HG03558 (cell line): ENCODE data around the gene CCIN.
A peak's percentile ranks its signal among the peaks of the same experiment; 100 is the strongest.

Source experiments
- ATAC-seq: cut with Tn5 transposase; IDR thresholded peaks from one replicate; pipeline ENCODE4 v1.9.1; 2021; ENCODE audit warnings: moderate number of reproducible peaks; ENCODE audit not compliant: unreplicated experiment; ENCODE audit errors: extremely low read depth

The CCIN gene

DNA sequence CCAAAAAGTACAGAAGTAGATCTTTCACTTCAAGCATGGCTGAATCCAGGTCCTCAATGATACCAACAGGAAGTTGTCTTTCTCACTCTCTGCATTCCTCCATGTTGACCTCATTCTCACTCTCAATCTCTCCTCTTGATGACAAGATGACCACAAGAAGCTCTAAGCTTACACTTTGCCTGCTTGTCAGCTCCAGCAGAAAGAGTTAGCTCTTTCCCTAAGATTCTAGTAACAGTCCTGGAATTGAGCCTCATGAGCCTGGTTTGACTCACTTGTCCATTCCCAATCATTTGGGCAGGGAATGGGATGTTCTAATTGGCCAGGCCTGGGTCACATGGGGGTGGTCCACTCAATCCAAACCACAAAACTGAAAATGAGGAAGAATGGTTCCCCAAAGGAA is 18.2 kb downstream of the CCIN start:
- no peak for ATAC-seq

DNA sequence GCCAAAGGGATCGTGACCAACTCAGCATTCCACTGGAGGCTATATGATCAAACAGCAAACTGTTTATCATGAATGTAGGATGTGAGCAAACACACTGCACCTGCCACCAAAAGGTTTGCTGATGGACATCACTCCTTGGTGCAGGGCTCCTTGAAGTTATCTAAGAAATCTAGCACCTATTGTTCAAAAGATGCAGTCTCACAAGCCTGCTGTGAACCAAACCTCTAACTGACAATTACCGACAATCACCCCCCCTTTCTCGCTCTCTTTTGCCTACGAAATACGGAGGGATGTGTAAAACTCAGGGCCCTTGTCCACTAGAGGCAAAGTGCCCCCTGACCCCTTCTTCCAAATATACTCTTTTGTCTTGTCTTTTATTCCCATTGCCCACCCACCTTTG is 19.0 kb downstream of the CCIN start:
- no peak for ATAC-seq

DNA sequence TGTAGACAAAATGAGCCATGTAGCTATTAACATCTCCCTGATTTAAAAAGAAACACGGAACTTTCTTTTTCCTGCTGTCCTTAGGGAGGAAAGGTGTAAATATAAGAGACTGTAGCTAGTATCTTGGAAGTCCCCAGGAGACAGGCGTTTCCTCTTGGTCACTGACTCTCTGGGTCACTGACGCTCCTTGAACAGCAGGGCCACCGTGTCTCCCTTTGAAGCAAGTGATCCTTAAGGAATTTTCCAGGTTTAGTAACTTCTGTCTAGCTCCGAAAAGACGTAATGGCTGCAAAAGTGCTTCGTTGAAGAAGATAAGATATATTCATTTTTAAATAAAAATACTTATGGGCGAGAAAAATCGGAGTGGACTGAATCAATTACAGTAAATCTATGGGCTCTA is 20.8 kb downstream of the CCIN start:
- ATAC-seq = no peak

DNA sequence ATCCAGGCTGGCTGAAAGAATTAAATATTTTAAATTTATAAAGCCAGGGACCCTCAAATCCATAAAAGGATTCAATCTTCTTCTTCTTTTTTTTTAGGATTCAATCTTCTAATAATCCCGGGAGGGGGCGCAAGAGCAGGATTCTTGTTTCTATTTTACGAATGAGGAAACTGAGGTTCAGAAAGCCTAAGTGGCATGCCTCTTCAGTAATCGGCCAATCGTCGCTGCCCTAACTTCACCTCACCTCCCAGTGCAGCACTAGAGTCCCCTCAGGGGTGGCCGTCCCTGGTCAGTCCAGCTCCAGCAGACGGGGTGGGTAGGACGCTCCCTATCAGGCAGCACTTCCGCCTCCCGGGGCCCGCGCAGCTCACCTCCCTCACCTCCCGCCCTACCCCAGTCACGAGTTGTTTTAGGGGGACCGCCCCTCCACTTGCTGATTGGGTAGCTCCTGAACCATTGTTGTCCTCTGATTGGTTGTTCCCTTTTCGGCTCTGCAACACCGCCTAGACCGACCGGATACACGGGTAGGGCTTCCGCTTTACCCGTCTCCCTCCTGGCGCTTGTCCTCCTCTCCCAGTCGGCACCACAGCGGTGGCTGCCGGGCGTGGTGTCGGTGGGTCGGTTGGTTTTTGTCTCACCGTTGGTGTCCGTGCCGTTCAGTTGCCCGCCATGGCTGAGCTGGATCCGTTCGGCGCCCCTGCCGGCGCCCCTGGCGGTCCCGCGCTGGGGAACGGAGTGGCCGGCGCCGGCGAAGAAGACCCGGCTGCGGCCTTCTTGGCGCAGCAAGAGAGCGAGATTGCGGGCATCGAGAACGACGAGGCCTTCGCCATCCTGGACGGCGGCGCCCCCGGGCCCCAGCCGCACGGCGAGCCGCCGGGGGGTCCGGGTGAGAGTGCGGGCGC is 21.5 kb downstream of the CCIN start, which contains the start of gene CLTA:
Gene CLTA (plus strand): TSS at position 534 of the 902 bp plus-strand sequence. CDS start 136 bp downstream, at position 670.
- ATAC-seq = peak; percentile 93

DNA sequence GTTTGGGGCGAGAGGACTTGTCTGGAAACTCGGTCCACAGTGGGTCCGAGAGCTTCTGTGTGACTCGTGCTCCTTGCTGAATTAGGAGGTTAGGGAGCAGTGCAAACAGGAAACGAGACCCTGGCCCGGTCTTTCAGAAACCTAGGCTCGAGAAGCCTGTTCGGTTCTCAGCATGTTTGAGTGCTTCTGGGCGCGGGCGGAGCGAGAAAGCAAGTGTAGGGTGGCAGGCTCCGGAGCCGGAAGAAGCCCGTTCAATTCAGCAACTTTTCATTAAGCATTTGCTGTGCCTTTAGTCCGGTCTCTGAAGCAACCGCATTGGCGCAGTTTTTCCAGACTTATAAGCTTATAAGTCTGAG is 22.1 kb downstream of the CCIN start:
- no peak for ATAC-seq

DNA sequence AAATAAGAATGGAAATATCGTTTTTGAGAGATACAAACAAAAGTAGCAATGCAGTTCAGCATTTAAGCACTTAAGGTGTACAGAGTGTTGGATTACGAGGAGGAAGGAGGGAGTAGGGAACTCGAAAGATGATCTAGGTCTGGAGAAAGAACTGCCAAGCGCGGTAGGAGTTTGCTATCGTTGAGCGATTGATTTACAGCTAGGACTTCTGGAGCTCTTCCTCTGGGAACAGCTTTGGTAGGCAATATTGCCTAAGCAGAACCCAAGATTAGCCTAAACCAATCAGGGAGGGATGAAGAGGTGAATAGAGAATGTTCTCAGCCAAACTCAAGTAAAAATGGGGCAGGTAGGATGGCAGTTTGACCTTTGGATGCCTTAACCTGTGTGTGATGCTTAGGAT is 22.5 kb downstream of the CCIN start:
- no peak for ATAC-seq

DNA sequence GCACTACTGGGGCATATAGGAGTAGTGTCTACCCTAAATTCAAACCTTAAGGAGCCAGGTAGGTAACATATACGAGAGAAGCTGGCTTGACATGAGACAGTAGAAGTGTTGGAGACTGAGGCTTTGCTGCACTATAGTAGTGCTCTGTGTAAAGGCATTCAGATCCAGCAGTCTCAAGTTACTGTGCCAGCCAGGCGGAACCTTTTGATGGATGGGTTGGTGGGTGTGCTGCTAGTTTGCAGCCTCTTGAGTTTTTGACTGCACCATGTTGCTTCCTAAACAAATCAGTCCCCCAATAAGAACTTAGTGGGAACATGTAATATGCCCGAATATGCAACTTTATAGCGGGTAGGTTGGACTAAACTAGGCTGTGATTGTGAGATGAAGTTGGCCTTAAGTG is 23.0 kb downstream of the CCIN start:
- no peak for ATAC-seq

DNA sequence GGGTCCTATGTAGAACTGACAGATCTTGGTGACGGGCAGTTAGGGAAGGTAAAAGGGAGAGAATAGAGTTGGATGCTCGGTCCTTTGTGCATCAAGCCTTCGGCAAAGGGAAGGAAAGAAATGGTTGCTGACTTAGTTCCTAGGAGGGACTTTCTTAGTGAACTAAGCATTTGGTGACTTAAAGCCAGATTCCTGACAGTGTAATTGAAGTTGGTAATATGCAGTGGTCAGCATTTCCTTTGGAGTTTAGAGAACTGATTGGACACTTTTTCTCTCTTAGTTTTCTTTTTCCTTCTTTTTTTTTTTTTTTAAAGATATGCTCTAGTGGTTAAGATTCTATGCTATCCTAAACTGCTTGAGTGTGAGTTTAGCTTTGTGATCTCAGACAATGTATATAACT is 23.8 kb downstream of the CCIN start:
- ATAC-seq = no peak

DNA sequence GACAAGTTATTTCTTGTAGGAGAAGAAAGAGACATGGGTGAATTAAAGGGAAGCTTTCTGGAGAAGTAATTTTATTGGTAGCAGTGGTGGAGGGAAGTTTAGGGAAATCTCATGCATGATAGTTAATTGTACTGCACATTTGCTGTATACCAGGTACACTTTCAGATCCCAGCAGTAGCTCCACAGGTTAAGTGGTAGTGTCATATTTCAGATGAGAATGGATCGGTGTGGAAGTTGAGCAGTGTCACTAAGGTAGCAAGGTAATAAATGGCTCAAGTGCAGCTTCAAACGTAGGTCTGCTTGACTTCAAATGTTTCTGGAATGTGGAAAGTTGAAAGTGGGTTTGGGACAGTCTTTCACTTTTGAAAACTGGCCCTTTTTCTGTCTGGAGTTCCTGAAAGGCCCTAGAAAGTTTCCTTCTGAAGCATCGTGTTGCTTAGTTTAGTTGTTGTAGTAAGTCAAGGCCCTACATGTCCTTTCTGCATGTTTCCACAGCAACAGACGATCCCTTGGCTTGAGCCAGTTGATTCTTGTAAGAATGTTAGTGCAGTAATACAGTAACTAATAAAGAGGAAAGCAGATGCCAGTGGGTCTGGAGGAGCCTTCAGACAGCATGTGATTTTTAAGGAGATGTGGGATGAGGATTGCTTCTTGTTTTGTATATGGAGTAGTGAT is 25.3 kb downstream of the CCIN start:
- no peak for ATAC-seq

DNA sequence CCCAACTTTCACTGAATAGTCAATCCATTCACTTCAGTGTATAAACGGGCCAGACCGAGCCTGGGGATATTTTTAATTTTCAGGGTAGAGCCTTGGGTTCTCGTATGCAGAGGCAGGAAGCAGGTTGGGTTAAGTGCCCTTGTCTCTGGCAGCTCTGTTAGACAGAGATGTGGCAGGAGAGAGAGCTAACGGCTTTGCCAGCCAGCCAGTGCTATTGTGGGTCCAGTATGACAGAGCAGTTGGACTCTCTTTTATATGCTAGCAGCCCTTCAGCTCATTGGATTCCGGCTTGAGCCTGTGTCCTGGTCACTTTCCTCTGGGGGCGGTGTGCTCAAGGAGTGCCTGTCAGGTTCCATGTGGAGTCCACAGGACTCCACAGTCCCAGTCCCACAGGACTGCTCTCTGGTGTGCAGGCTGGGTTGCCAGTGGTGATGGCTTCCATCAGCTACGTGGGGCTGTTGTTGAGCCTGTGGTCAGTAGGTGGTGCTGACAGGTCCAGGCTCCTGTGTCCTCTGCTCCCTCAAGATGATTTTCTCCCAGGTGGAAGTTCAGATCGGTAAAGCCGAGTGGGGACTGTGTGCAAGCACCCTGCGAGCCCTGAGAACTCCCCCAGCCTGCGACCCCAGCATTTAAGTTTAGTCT is 35.8 kb downstream of the CCIN start:
- no peak for ATAC-seq

DNA sequence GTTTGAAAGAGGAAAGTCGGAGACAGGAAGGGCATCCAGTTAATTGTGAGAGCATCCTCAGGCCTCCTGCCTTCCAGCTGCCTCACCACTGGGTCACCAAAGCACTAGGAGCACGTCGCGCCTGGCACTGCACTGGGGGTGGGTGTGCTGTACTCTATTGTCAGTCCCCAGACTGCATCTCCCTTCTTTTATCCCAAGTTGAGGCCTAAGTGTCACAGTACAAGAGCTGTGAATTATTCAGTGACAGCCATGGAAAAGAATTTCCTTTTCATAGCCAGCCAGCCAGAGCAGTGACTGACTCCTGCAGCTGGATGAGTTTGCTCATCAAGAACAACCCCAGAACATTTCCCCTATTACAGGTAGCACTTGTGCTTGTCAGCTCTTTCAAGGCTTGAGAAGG is 37.8 kb downstream of the CCIN start:
- no peak for ATAC-seq

DNA sequence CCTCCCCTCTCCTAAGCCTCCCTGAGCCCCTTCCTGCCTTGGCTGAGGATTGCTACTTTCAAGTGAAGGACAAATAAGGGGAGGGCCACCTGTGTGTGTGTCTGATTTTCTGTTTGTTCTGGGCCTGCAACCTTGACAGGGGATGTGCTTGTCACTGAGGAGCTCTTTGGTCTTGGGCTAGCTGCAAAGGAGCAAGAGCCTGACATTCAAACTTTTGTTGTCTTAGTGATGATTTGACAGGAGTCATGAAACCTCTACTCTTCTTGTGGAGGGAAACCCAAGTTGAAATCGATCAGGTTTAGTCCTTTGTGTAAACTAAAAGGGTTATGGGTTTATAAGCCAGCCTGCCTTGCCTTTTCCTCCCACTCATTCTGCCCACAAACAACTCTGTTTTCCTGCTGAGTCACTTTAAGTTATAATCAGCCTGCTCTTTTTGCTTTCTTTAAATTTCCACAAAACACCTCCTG is 38.4 kb downstream of the CCIN start:
- no peak for ATAC-seq

DNA sequence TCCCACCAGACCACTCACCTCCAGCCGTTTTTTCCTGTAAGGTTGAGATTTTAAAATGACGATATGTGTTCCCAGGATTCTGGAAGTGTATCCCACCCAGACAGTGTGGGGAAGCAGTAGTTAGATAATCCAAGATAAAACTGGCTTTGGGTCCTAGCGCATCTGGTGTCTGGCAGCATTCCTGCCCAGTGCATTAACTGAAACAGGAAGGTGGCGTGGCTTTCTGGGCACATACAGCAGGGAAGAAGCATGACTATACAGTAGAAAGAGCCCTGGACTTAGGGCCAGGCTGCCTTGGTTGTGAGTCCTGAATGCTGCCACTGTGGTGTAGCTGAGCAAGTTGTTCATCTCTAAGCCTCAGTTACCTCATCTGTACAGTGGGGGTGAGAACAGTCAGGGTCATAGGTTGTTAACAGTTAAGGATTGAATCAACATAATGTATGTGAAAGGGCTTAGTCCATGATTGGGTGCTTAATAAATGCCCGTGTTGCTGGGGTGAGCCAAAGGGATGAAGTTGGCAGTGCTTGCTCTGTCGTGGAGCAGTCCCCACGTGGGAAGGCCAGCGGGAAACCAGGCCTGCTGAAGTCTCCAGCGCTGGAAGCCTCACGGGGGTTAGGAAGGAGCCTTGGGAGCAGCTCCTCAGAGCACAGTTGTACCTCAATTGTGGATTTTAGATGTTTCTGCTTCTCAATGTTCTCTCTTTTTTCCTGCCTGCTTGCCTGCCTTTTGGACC is 39.5 kb downstream of the CCIN start:
- ATAC-seq = no peak

DNA sequence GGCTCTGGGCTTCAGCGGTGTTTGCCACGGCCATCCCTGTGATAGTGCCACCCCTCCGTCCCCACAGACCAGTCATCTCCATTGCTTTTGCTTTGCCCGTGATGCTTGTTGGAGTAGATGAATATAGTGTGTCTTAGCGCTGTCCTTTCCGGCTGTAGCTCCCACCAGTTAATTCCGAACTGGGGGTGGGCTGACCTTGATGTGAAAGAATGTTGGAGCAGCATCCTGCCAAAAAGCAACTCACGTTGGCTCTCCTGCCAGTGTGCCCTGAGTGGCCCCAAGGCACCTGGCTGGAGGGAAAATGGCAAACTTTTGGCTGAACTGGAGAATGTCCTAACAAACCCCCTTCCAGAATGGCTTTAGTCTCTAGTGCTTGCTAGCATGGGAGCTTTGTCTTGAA is 41.5 kb downstream of the CCIN start:
- no peak for ATAC-seq

DNA sequence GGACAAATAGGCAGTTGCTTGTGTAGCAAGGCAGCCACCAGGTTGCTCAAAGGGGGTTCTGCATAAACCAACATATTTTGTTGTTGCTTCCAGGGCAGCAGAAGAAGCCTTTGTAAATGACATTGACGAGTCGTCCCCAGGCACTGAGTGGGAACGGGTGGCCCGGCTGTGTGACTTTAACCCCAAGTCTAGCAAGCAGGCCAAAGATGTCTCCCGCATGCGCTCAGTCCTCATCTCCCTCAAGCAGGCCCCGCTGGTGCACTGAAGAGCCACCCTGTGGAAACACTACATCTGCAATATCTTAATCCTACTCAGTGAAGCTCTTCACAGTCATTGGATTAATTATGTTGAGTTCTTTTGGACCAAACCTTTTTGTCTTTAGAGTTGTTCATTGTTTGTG is 42.3 kb downstream of the CCIN start:
- no peak for ATAC-seq

DNA sequence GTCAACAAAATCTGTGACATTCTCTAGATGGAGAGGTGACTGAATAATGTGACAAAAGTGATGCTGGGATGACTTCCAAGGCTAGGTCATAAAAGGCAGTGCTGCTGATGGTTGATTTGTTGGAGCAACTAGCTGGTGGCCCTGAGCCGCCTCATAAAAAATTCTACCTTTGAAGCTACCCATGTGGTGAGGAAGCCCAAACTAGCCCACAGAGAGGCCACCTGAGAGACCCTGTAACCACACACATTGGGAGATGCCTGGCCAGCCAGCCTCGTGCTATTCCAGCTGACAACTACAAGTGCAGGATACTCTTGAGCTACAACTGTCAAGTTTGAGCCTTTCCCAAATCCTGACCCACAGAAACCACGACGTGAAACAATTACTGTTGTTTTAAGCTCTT is 44.2 kb downstream of the CCIN start:
- ATAC-seq = no peak

DNA sequence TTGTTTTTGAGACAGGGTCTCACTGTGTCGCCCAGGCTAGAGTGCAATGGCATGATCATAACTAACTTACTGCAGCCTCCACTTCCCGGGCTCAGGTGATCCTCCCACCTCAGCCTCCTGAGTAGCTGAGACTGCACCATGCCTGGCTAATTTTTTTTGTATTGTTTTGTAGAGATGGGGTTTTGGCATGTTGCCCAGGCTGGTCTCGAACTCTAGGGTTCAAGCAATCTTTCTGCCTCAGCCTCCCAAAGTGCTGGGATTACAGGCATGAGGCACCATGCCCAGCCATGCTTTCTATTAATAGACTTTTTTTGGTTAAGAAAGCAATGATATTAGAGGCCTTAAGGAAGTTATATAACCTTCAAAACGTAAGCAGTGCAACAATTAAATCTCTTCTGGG is 44.8 kb downstream of the CCIN start:
- no peak for ATAC-seq

DNA sequence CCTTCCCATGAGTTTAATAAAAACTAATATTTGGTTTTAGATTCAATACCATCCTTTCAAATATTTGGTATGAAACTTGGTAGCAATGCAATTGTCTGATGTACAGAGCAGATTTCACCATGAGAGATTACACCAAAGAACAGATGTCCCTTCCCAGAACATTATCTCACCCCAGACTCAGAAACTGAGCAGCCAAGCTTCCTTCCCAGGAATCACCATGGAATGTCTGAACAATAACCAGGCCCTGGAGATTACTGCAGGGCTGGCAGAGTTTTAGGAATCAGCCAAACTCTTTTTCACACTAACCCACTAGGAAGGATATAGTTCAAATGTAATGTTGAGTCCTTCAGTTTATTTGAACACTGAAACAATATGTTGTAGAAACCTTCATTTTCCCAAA is 45.4 kb downstream of the CCIN start:
- no peak for ATAC-seq

DNA sequence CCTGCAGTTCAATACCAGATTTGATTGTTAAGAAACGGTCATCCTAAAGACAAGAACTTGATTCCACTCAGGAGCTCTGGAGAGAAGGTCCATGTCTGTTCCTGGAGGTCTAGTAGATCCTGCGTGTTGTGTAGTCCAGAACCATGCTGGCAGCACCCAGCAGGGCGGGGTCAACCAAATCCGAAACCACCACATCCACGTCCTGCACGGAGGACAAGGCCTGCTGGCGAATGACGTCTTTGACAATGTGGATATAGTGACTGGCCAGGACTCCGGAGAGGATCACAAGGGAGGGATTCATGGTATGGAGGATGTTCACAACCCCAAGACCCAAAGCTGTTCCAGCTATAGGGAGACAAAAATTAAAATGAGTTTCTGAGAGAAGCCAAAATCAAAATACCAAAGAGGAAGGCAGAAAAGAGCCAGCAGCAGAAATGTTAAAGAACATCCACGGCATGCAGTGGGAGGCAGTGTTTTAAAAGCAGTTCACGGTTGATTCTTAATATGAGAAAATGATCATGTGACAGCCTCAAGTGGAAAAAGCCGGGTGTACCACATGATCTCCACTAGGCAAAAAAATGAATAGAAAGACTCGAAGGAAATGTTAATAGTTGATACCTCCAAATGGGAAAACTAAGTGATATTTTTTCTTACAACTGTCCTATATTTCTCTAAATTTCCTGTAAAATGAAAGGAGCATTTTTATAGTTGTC is 48.2 kb downstream of the CCIN start:
- ATAC-seq = no peak

DNA sequence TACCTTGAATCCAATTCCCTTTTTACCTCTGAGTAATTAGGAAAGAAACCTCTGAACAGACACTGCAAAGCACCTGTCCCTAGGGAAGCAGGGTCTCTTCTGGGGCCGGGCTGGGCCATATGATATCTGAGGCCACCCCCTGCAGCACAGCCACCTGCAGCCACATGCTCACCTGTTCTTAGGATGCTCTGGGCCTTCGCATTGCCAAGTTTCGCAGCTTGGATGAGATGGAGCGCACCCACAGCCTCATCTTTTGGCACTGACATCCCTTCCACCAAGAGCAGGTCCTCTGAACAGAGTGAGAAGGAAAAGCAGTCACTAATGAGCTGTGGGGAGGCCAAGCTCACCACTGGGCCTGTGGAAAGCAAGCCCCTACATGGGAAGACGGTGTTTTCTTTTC is 48.8 kb downstream of the CCIN start:
- no peak for ATAC-seq
